ENCODE data around the gene IL1RAPL2.

DNA sequence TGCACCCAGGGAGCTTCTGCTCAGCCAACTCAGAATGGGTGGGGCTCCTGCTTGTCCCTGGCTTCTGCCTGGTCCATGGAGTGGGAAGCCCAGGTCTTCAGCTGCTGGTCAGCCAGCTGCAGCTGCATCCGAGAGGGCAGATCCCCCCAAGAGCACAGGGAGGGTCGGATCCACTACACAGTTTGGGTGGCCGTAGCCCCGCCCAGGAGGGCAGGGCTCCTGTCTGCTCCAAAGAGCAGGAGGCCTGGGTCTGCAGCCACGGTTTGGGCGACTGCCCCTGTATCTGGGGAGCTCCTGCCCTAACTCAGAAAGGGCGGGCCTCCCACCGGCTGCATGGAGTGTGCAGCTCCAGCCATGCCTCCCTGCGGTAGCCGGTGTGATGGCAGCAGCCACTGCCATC is 485.4 kb downstream of the IL1RAPL2 start:
- TF ChIP-seq, protein P1, sequence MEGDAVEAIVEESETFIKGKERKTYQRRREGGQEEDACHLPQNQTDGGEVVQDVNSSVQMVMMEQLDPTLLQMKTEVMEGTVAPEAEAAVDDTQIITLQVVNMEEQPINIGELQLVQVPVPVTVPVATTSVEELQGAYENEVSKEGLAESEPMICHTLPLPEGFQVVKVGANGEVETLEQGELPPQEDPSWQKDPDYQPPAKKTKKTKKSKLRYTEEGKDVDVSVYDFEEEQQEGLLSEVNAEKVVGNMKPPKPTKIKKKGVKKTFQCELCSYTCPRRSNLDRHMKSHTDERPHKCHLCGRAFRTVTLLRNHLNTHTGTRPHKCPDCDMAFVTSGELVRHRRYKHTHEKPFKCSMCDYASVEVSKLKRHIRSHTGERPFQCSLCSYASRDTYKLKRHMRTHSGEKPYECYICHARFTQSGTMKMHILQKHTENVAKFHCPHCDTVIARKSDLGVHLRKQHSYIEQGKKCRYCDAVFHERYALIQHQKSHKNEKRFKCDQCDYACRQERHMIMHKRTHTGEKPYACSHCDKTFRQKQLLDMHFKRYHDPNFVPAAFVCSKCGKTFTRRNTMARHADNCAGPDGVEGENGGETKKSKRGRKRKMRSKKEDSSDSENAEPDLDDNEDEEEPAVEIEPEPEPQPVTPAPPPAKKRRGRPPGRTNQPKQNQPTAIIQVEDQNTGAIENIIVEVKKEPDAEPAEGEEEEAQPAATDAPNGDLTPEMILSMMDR (IDR thresholded peaks at IDR 0.05): no peak
- TF ChIP-seq POLR2A (IDR thresholded peaks at IDR 0.05): no peak

Measured in thyroid gland (tissue), 4 donors.